Measurements from ENCODE around the gene ADAP1.
"Not testable (repeated sequence)": the region's sequence is repeated elsewhere in the genome, so short reads cannot be mapped to it uniquely, and the experiment has no call there.

ADAP1 gene

GRCh38 chr7:938546-939185 is 15.8 kb downstream of the ADAP1 start:
- DNase-seq (ENCODE audit: low spot score) = no peak

GRCh38 chr7:937856-938484 is 16.5 kb downstream of the ADAP1 start:
- no peak for DNase-seq (ENCODE audit: low spot score)

GRCh38 chr7:936386-937054 is 18.0 kb downstream of the ADAP1 start:
- DNase-seq (ENCODE audit: low spot score) = peak; percentile 28

GRCh38 chr7:935874-936385 is 18.6 kb downstream of the ADAP1 start:
- no peak for DNase-seq (ENCODE audit: low spot score)

GRCh38 chr7:935164-935873 is 19.2 kb downstream of the ADAP1 start:
- no peak for DNase-seq (ENCODE audit: low spot score)

GRCh38 chr7:934469-935163 is 19.9 kb downstream of the ADAP1 start:
- no peak for DNase-seq (ENCODE audit: low spot score)

DNA sequence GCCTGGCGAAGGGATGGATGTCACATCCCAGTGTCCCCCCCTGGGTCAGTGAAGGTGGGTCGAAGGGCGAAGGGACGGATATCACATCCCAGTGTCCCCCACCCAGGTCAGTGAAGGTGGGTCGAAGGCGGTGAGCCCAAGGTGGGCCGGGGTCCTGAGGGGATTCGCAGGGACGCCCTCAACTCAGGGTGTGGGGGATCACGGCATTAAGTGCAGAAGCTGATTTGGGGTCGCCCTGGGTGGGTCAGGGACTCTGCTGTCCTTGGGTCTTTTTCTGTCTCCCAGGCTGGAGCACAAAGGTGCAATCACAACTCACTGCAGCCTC is 21.9 kb downstream of the ADAP1 start:
- DNase-seq (ENCODE audit: low spot score) = no peak

- DNase-seq (ENCODE audit: low spot score) = no peak
Measured at GRCh38 chr7:931871-932650, 22.4 kb downstream of the ADAP1 start.

DNA sequence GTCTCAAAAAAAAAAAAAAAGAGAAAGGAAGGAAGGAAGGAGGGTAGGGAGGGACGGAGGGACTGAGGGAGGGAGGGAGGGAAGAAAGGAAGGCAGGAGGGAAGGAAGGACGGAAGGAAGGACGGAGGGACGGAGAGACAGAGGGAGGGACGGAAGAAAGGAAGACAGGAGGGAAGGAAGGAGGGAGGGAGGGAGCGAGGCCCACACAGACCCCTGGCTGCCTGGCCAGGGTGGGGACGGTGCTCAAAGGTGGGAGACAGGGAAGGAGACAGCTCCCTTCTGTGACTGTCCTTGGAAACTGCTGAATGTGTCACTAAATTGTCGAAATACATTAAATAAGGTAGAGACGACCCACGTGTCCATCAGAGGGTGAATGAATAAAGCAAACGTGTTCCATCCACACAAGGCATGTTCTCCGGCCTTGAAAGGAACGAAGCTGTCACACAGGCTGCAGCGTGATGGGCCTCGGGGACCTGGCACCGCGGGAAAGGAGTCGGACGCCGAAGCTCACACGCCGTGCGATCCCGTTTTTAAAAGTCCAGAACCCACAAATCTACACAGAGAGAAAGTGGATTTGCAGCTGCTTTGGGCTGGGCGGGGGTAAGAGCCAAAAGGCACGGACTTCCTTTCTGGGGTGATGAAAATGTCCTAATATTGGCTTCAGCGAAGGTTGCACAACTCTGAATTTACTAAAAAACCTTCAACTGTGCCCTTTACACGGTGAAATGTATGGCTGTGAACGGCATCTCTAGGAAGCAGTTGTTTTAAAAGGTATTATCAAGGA is 23.3 kb downstream of the ADAP1 start:
- DNase-seq (ENCODE audit: low spot score) = no peak

DNA sequence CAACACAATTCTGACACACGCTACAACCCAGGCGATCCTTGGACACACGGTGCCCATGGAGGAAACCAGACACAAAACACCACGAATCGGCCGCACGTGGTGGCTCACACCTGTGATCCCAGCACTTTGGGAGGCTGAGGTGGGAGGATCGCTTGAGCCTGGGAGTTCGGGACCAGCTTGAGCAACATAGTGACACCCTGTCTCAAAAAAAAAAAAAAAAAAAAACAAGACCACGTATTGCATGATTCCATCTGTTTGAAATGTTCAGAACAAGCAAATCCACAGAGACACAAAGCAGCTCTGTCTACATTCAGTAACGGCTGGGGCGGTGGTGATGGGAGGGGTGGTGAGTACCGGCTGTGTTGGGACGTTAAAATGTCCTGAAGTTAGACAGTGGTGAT is 25.2 kb downstream of the ADAP1 start:
- no peak for DNase-seq (ENCODE audit: low spot score)

DNA sequence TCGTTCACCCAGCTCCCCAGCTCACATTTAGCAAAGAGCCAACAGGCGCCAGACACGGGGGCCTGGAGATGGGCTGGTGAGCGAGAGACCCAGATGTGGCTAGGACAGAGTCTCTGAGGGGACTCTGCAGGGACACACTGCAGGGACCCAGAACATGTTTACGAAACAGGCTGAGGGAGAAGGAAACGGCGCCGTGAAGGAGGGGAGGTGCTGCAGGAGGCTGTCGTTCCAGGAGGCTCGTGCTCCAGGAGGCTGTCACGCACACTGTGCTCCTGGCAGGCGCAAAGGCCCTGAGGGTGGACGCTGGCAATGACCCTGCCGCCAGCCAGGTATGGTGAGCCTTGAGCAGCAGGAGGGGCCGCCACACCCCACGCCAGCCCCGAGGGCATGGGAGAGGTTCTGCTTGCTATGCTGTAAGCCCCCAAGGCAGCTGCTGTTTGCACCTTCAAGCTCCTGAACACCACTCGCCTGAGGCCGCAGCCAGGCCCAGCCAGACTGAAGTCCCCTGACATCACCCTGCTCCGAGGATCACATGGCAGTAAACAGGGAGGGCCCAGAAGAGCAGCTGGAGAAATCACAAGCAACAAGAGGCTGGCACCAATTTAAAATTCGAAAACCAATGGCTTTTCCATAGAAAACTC is 27.3 kb downstream of the ADAP1 start:
- DNase-seq (ENCODE audit: low spot score) = no peak

DNA sequence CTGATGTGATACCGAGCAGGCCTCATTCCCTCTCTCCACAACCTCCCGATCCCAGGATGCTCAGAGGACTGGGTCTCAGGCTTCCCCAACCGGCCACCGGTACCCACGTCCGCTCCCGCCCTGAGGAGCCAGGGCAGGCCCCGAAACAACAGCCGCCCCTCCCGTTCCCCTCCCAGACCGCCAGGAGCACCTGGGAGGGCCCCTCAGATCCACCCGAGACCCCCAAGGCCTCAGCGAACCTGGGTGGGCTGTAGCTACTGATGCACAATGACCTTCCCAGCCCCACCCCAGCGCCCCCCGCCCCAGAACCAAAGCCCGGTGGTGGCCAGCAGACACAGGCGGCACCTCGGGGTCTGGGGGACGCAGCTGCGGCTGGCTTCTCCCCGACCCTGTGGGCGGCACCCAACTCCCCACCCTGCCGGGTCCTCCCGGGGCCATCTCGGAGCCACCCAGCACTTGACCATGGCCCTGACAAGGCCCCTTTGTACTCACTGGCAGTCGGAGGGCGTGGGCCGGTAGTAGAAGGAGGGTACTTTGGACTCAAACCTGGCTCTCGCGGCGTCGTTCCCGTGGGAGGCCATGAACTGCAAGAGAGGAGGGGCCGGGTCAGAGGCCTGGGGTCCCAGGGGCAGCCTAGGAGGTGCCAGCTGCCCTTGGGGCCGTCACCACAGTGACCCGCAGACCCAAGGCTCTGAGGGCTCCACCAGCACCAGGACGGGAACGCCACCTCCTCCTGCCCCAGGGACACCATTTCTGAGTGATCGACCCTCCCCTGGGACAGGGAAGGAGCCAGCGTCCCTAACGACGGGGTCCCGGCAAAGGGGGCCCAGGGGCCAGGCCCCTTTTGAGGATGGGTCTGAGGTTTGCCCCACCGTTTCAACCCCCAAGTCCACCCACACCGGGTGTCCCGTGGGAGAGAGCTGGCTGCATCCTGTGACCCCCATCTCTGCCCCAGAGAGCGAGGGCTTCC is 28.1 kb downstream of the ADAP1 start:
- no peak for DNase-seq (ENCODE audit: low spot score)

DNA sequence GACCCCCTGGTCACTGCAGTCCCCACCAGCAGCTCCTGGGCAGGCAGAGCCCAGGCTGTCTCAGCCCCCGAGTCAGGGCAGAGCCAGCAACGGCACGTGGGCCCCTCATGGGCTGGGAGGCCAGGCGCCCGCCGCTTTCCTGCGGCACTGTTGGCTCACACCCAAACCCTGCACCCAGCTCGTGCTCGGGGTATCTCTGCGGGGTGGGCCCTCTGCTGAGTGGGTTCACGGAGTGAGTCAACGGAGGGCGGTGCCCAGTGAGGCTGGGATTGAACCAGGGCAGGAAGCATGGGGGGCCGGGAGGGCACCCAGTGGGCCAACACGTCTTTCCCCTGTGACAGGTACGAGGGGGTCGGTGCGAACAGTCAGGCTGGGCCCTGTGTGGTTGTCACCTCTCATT is 28.9 kb downstream of the ADAP1 start:
- DNase-seq (ENCODE audit: low spot score) = no peak

GRCh38 chr7:924541-925231 is 29.8 kb downstream of the ADAP1 start:
- no peak for DNase-seq (ENCODE audit: low spot score)

GRCh38 chr7:924042-924441 is 30.4 kb downstream of the ADAP1 start:
- not testable (repeated sequence) for DNase-seq (ENCODE audit: low spot score)

DNA sequence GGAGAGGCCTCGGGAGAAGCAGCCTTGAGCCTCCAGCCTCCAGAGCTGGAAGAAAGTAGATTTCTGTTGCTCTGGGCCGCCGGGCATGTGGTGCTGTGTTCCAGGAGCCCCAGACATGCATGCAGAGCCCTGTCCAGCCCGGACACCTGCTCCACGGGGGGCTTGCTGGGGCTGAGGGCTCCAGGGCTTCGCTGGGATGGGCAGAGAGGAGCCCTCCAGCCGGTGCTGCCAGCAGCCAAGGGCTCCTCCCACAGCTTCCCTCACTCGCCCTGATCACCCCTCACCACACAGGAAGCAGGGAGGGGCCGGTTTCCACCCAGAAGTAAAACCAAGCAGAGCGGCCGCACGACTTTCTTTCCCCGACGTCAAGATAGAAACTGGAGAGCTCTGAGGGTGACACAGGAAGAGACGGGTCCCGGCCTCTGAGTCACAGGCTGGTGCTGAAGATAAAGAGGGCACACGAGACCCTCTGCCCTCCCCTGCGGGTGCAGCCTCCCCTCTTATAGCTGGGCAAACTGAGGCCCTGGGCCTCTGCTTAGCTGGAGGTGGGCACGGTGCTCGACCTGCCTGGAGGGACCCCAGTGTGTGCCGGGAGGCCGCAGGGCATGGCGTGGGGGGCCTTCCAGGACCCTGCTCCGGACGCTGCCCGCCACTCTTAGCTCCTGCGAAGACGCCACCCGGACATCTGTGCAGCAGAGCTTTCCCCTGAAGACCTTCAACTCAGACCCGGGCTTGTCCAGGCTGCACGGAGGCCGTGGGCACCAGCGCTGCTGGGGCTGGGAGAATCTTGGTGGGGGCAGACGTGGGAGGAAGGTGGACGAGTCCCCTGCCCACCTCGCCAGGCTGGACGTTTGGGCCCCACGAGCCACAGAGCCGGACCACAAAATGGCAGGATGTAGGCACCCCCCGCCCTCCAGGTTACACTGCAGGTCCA is 31.1 kb downstream of the ADAP1 start:
- DNase-seq (ENCODE audit: low spot score) = peak; percentile 50
